Immature natural killer cell (primary cell): ENCODE results near the gene SRPK3. TPM values are rescaled to one million over a fixed set of nuclear protein-coding genes. Genes with fewer than 3 reads are reported as not detected.

Experiments used
- DNase-seq, 3 donors: peaks; one replicate each; pipeline ENCODE4 v3.0.0; 2022; ENCODE audit warnings: mixed read lengths in 1 of 3
- H3K27ac Mint-ChIP-seq, 6 donors: one replicate each; pipeline ENCODE4 v1.8.0; 2020; ENCODE audit warnings: mixed read lengths in 6 of 6, mild to moderate bottlenecking in 5 of 6, inconsistent platforms in 4 of 6, moderate library complexity in 3 of 6
- H3K27me3 Mint-ChIP-seq, 3 donors: one replicate each; pipeline ENCODE4 v1.8.0; 2020 to 2021; ENCODE audit warnings: low read depth in 3 of 3, mild to moderate bottlenecking in 3 of 3, mixed read lengths in 3 of 3, moderate library complexity in 3 of 3, inconsistent platforms in 1 of 3
- H3K36me3 Mint-ChIP-seq, 3 donors: one replicate each; pipeline ENCODE4 v1.8.0; 2020; ENCODE audit warnings: mixed read lengths in 3 of 3, inconsistent platforms in 2 of 3, mild to moderate bottlenecking in 2 of 3
- H3K4me1 Mint-ChIP-seq, 2 donors: one replicate each; pipeline ENCODE4 v1.8.0; 2020; ENCODE audit warnings: inconsistent platforms in 2 of 2, mild to moderate bottlenecking in 2 of 2, mixed read lengths in 2 of 2, moderate library complexity in 1 of 2
- H3K4me3 Mint-ChIP-seq, 5 donors: one replicate each; pipeline ENCODE4 v1.8.0; 2020; ENCODE audit warnings: mild to moderate bottlenecking in 5 of 5, mixed read lengths in 5 of 5, inconsistent platforms in 3 of 5, moderate library complexity in 3 of 5
- H3K9me3 Mint-ChIP-seq, 6 donors: one replicate each; pipeline ENCODE4 v1.8.0; 2020; ENCODE audit warnings: mild to moderate bottlenecking in 6 of 6, mixed read lengths in 6 of 6, inconsistent platforms in 4 of 6, moderate library complexity in 3 of 6
- polyA plus RNA-seq, 3 donors: library from polyadenylated mRNA; unstranded; fragments of 300-500 nt; fragmentation: Illumina TruSeq; gene quantifications; one replicate each; pipeline ENCODE4 v1.2.3, GENCODE V29; 2021

SRPK3 gene
- polyA plus RNA-seq, 3 donors from 2014 or later = not detected

GRCh38 chrX:153821066-153821465 lies 40.2 kb downstream of the SRPK3 start:
- Mint-ChIP-seq H3K4me3 (peak overlapping the region; percentile 64 to 84 (median 77)), H3K36me3 (no peaks in the 10 kb centered on the region), H3K27me3 (peaks cover 20 to 29% (median 24%) of the 10 kb centered on the region in 3 donors), H3K4me1 (peaks cover 77 to 86% of the 10 kb centered on the region in 2 donors), H3K27ac (peak overlapping the region; percentile 89 to 94 (median 92)), H3K9me3 (no peaks in the 10 kb centered on the region)
- no peak for DNase-seq

- Mint-ChIP-seq H3K36me3 (peaks cover 0 to 7% (median 4%) of the 10 kb centered on the region in 3 donors), H3K27ac (peak overlapping the region in 5 of 6 donors; percentile 63 to 82 (median 74)), H3K4me3 (peak overlapping the region in 3 of 5 donors; percentile 12 to 39 (median 15)), H3K27me3 (peaks cover 11 to 28% (median 16%) of the 10 kb centered on the region in 3 donors), H3K9me3 (no peaks in the 10 kb centered on the region), H3K4me1 (peaks cover 77 to 78% of the 10 kb centered on the region in 2 donors)
- DNase-seq = no peak
Observed at GRCh38 chrX:153824348-153824747, 43.5 kb downstream of the SRPK3 start.

GRCh38 chrX:153825042-153825441 lies 44.2 kb downstream of the SRPK3 start:
- H3K27me3 Mint-ChIP-seq = peaks cover 11 to 26% (median 16%) of the 10 kb centered on the region in 3 donors
- peak overlapping the region in 3 of 5 donors; percentile 36 to 55 (median 39) for H3K4me3 Mint-ChIP-seq
- no peaks in the 10 kb centered on the region for H3K9me3 Mint-ChIP-seq
- peak overlapping the region in 5 of 6 donors; percentile 37 to 74 (median 65) for H3K27ac Mint-ChIP-seq
- peaks cover 73% of the 10 kb centered on the region in 2 donors for H3K4me1 Mint-ChIP-seq
- peaks cover 0 to 7% (median 4%) of the 10 kb centered on the region in 3 donors for H3K36me3 Mint-ChIP-seq
- DNase-seq = no peak

- Mint-ChIP-seq H3K9me3 (no peaks in the 10 kb centered on the region), H3K36me3 (peaks cover 0 to 7% (median 4%) of the 10 kb centered on the region in 3 donors), H3K27ac (peak overlapping the region; percentile 50 to 79 (median 73)), H3K27me3 (peaks cover 8 to 18% (median 9%) of the 10 kb centered on the region in 3 donors), H3K4me1 (peaks cover 55 to 58% of the 10 kb centered on the region in 2 donors), H3K4me3 (peak overlapping the region; percentile 33 to 73 (median 55))
- DNase-seq = no peak
Observed at GRCh38 chrX:153827016-153827415, 46.2 kb downstream of the SRPK3 start.

GRCh38 chrX:153827903-153828302 lies 47.1 kb downstream of the SRPK3 start:
- Mint-ChIP-seq H3K4me3 (peak overlapping the region; percentile 51 to 85 (median 60)), H3K9me3 (no peaks in the 10 kb centered on the region), H3K27ac (peak overlapping the region; percentile 67 to 79 (median 73)), H3K27me3 (peaks cover 1 to 17% (median 6%) of the 10 kb centered on the region in 3 donors), H3K4me1 (peaks cover 47 to 52% of the 10 kb centered on the region in 2 donors), H3K36me3 (peaks cover 0 to 7% (median 4%) of the 10 kb centered on the region in 3 donors)
- DNase-seq = no peak

- DNase-seq = no peak
- H3K27ac Mint-ChIP-seq = peak overlapping the region; percentile 58 to 78 (median 70)
- H3K9me3 Mint-ChIP-seq = peaks cover 0 to 2% (median 0%) of the 10 kb centered on the region in 6 donors
Observed at GRCh38 chrX:153828308-153828707, 47.5 kb downstream of the SRPK3 start.

GRCh38 chrX:153828723-153829548 lies 48.1 kb downstream of the SRPK3 start:
- peaks cover 1 to 13% (median 8%) of the 10 kb centered on the region in 3 donors for H3K27me3 Mint-ChIP-seq
- peak overlapping the region; percentile 85 to 90 (median 86) for H3K4me3 Mint-ChIP-seq
- peaks cover 0 to 7% (median 4%) of the 10 kb centered on the region in 3 donors for H3K36me3 Mint-ChIP-seq
- H3K27ac Mint-ChIP-seq = peak overlapping the region; percentile 43 to 94 (median 70)
- peak in 1 of 3 donors; percentile 28 for DNase-seq
- H3K4me1 Mint-ChIP-seq = peaks cover 40 to 47% of the 10 kb centered on the region in 2 donors
- H3K9me3 Mint-ChIP-seq = peaks cover 0 to 2% (median 0%) of the 10 kb centered on the region in 6 donors

More at GRCh38 chrX:153828308-153828707, 47.5 kb downstream of the SRPK3 start:
- Mint-ChIP-seq H3K4me1 (peaks cover 46 to 52% of the 10 kb centered on the region in 2 donors), H3K4me3 (peak overlapping the region; percentile 44 to 90 (median 85)), H3K36me3 (peaks cover 0 to 7% (median 4%) of the 10 kb centered on the region in 3 donors), H3K27me3 (peaks cover 1 to 17% (median 6%) of the 10 kb centered on the region in 3 donors)

- peaks cover 0 to 7% (median 4%) of the 10 kb centered on the region in 3 donors for H3K36me3 Mint-ChIP-seq
- peaks cover 1 to 13% (median 8%) of the 10 kb centered on the region in 3 donors for H3K27me3 Mint-ChIP-seq
- H3K4me1 Mint-ChIP-seq = peaks cover 35 to 41% of the 10 kb centered on the region in 2 donors
- H3K9me3 Mint-ChIP-seq = peaks cover 0 to 2% (median 0%) of the 10 kb centered on the region in 6 donors
- H3K27ac Mint-ChIP-seq = peak overlapping the region in 5 of 6 donors; percentile 57 to 94 (median 72)
- DNase-seq = no peak
- peak overlapping the region; percentile 85 to 90 (median 86) for H3K4me3 Mint-ChIP-seq
Observed at GRCh38 chrX:153829549-153829798, 48.6 kb downstream of the SRPK3 start.

- Mint-ChIP-seq H3K9me3 (peaks cover 0 to 3% (median 0%) of the 10 kb centered on the region in 6 donors), H3K4me3 (peak within 1 kb of the TSS; percentile 85 to 90 (median 86)), H3K4me1 (peaks cover 30 to 36% of the 10 kb centered on the region in 2 donors), H3K36me3 (peaks cover 0 to 7% (median 4%) of the 10 kb centered on the region in 3 donors), H3K27me3 (peaks cover 1 to 13% (median 8%) of the 10 kb centered on the region in 3 donors), H3K27ac (peak within 1 kb of the TSS in 5 of 6 donors; percentile 57 to 94 (median 74))
- DNase-seq = peak in 1 of 3 donors; percentile 35
Observed at GRCh38 chrX:153829799-153830639, 49.2 kb downstream of the SRPK3 start, which contains the start of gene PDZD4. Gene PDZD4, minus strand, starts transcription at chrX:153830544. Its CDS starts 246 bp downstream, at chrX:153830298.

- H3K9me3 Mint-ChIP-seq = peaks cover 0 to 3% (median 0%) of the 10 kb centered on the region in 6 donors
- H3K27me3 Mint-ChIP-seq = peaks cover 1 to 13% (median 8%) of the 10 kb centered on the region in 3 donors
- peaks cover 0 to 7% (median 4%) of the 10 kb centered on the region in 3 donors for H3K36me3 Mint-ChIP-seq
- no peak for DNase-seq
- H3K4me3 Mint-ChIP-seq = peak overlapping the region; percentile 30 to 83 (median 69)
- H3K4me1 Mint-ChIP-seq = peaks cover 22 to 28% of the 10 kb centered on the region in 2 donors
- H3K27ac Mint-ChIP-seq = peak overlapping the region in 4 of 6 donors; percentile 30 to 74 (median 58)
Observed at GRCh38 chrX:153830640-153831428, 50.0 kb downstream of the SRPK3 start.

GRCh38 chrX:153831429-153832150 lies 50.7 kb downstream of the SRPK3 start:
- peak overlapping the region in 1 of 6 donors; percentile 30 for H3K27ac Mint-ChIP-seq
- peaks cover 18 to 26% of the 10 kb centered on the region in 2 donors for H3K4me1 Mint-ChIP-seq
- no peak for DNase-seq
- peaks cover 0 to 3% (median 0%) of the 10 kb centered on the region in 6 donors for H3K9me3 Mint-ChIP-seq
- peaks cover 1 to 13% (median 8%) of the 10 kb centered on the region in 3 donors for H3K27me3 Mint-ChIP-seq
- peak overlapping the region; percentile 53 to 83 (median 69) for H3K4me3 Mint-ChIP-seq
- H3K36me3 Mint-ChIP-seq = peaks cover 0 to 7% (median 4%) of the 10 kb centered on the region in 3 donors

- H3K36me3 Mint-ChIP-seq = no peaks in the 10 kb centered on the region
- peak overlapping the region in 1 of 5 donors; percentile 18 for H3K4me3 Mint-ChIP-seq
- peaks cover 0 to 3% (median 0%) of the 10 kb centered on the region in 6 donors for H3K9me3 Mint-ChIP-seq
- H3K27ac Mint-ChIP-seq = no peak overlapping the region
- H3K4me1 Mint-ChIP-seq = peaks cover 7 to 15% of the 10 kb centered on the region in 2 donors
- DNase-seq = no peak
- H3K27me3 Mint-ChIP-seq = peaks cover 1 to 8% (median 7%) of the 10 kb centered on the region in 3 donors
Observed at GRCh38 chrX:153832728-153833127, 51.9 kb downstream of the SRPK3 start.
